ENCODE data around the gene PUSL1. TPM values are rescaled to one million over a fixed set of nuclear protein-coding genes. Genes with fewer than 3 reads are reported as not detected.
A peak's percentile ranks its signal among the peaks of the same experiment; 100 is the strongest.

The PUSL1 gene
- polyA plus RNA-seq, 3 donors from 2014 or later = 17.3 to 25.4 (median 18.9) TPM

GRCh38 chr1:1294250-1294890 lies 14.0 kb upstream of the PUSL1 start:
- no peak overlapping the region for H3K4me3 Mint-ChIP-seq
- no peaks in the 10 kb centered on the region for H3K9me3 Mint-ChIP-seq
- no peak overlapping the region for H3K27ac Mint-ChIP-seq
- no peaks in the 10 kb centered on the region for H3K27me3 Mint-ChIP-seq (ENCODE audit: low read depth in 3 of 3)
- H3K4me1 Mint-ChIP-seq = no peaks in the 10 kb centered on the region
- DNase-seq = no peak
- H3K36me3 Mint-ChIP-seq = no peaks in the 10 kb centered on the region

DNA sequence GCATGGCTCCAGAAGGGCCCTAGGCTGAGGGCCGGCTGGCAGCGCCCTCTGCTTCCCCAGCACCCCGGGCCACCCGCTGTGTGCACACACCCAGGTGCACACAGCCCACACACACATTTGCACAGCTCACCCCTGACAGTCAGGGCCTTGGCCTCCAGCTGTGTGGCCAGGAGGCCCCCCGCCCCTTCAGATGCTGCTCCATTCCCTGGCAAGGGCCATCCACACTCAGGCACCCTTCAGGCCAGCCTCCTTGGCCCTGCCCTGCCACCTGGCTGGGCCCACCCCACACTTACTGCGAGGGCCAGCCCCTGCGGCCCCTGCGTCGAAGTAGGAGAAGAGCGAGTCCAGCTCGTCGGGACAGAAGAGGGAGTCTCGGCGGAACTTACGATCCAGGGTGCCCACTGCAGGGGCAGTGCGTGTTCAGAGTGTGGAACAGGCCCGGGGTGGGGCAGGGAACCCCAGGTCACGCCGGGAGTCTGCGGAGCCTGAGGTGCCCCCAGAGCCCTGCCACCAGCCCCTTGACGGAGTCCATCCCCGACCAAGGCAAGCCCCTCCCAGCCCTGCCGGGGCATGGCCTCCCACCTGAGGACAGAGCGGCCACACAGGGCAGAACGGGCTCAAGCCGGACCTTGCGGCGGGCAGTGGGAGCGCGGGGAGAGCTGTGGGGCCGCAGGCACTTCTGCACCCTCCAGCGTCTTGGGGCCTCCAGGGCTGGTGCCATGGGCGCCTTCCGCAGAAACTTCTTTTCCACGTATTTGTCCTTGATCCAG lies 13.1 kb upstream of the PUSL1 start:
- H3K4me3 Mint-ChIP-seq = no peak overlapping the region
- DNase-seq = no peak
- H3K4me1 Mint-ChIP-seq = no peaks in the 10 kb centered on the region
- H3K27me3 Mint-ChIP-seq (ENCODE audit: low read depth in 3 of 3) = no peaks in the 10 kb centered on the region
- H3K27ac Mint-ChIP-seq = no peak overlapping the region
- no peaks in the 10 kb centered on the region for H3K9me3 Mint-ChIP-seq
- no peaks in the 10 kb centered on the region for H3K36me3 Mint-ChIP-seq

DNA sequence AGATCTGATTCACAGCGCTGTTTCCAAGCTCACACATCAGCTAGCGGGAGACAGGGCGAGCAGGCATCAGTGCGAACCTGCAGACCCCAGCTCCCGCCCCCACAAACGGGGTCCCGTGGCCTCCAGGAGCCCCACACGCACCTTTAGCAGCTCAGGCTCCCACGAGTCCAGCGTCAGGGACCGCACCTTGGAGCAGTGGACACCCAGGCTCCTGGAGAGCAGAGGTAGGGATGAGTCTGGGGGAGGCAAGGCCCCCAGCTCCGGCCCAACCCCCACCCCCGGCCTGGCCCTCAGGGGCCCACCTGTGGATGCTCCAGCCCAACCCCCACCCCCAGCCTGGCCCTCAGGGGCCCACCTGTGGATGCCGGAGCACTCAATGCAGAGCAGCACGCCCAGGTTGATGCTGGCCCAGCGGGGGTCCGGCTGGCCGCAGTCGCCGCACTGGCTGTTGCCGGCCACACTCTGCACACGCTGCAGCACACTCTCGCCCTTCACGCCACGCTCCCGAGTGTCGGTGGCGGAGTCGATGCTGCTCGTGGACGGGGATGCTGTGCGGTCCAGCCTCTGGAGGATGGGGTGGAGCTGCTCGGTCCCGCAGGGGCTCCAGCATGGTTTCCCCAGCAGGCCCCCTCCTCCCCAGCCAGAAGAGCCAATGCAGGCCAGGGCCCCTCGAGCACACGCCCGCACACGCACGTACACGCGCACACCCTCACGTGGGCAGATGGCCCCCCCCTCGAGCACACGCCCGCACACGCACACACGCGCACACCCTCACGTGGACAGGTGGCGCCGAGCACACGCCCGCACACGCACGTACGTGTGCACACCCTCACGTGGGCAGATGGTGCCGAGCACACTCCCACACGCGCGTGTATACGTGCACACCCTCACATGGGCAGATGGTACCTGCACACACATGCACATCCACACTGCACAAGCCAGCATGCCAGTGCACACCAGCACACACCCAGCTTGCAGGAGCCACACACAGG lies 12.0 kb upstream of the PUSL1 start:
- peaks cover 0 to 2% (median 0%) of the 10 kb centered on the region in 3 donors for H3K27me3 Mint-ChIP-seq (ENCODE audit: low read depth in 3 of 3)
- H3K36me3 Mint-ChIP-seq = no peaks in the 10 kb centered on the region
- no peak overlapping the region for H3K4me3 Mint-ChIP-seq
- no peak overlapping the region for H3K27ac Mint-ChIP-seq
- H3K9me3 Mint-ChIP-seq = no peaks in the 10 kb centered on the region
- H3K4me1 Mint-ChIP-seq = no peaks in the 10 kb centered on the region
- no peak for DNase-seq

GRCh38 chr1:1297802-1298424 lies 10.5 kb upstream of the PUSL1 start:
- no peaks in the 10 kb centered on the region for H3K36me3 Mint-ChIP-seq
- no peak overlapping the region for H3K27ac Mint-ChIP-seq
- H3K27me3 Mint-ChIP-seq (ENCODE audit: low read depth in 3 of 3) = peaks cover 0 to 2% (median 0%) of the 10 kb centered on the region in 3 donors
- DNase-seq = no peak
- no peaks in the 10 kb centered on the region for H3K4me1 Mint-ChIP-seq
- H3K9me3 Mint-ChIP-seq = no peaks in the 10 kb centered on the region
- no peak overlapping the region for H3K4me3 Mint-ChIP-seq

- peaks cover 0 to 2% (median 0%) of the 10 kb centered on the region in 3 donors for H3K27me3 Mint-ChIP-seq (ENCODE audit: low read depth in 3 of 3)
- H3K4me1 Mint-ChIP-seq = no peaks in the 10 kb centered on the region
- no peaks in the 10 kb centered on the region for H3K36me3 Mint-ChIP-seq
- H3K4me3 Mint-ChIP-seq = no peak overlapping the region
- no peak for DNase-seq
- H3K9me3 Mint-ChIP-seq = no peaks in the 10 kb centered on the region
- no peak overlapping the region for H3K27ac Mint-ChIP-seq
These were observed 9.3 kb upstream of the PUSL1 start for GRCh38 chr1:1298861-1299685.

GRCh38 chr1:1299686-1300351 lies 8.6 kb upstream of the PUSL1 start:
- H3K4me3 Mint-ChIP-seq = no peak overlapping the region
- peaks cover 0 to 2% of the 10 kb centered on the region in 2 donors for H3K4me1 Mint-ChIP-seq
- peaks cover 0 to 2% (median 0%) of the 10 kb centered on the region in 3 donors for H3K27me3 Mint-ChIP-seq (ENCODE audit: low read depth in 3 of 3)
- DNase-seq = no peak
- H3K36me3 Mint-ChIP-seq = no peaks in the 10 kb centered on the region
- H3K9me3 Mint-ChIP-seq = no peaks in the 10 kb centered on the region
- no peak overlapping the region for H3K27ac Mint-ChIP-seq

GRCh38 chr1:1300352-1300739 lies 8.1 kb upstream of the PUSL1 start:
- Mint-ChIP-seq H3K4me3 (no peak overlapping the region), H3K36me3 (no peaks in the 10 kb centered on the region), H3K27me3 (ENCODE audit: low read depth in 3 of 3) (peaks cover 0 to 2% (median 0%) of the 10 kb centered on the region in 3 donors), H3K27ac (peak overlapping the region in 1 of 6 donors; percentile 46), H3K9me3 (no peaks in the 10 kb centered on the region), H3K4me1 (peaks cover 0 to 4% of the 10 kb centered on the region in 2 donors)
- no peak for DNase-seq

GRCh38 chr1:1302006-1302430 lies 6.4 kb upstream of the PUSL1 start:
- no peak for DNase-seq
- peaks cover 0 to 7% (median 3%) of the 10 kb centered on the region in 3 donors for H3K27me3 Mint-ChIP-seq (ENCODE audit: low read depth in 3 of 3)
- no peaks in the 10 kb centered on the region for H3K9me3 Mint-ChIP-seq
- H3K4me3 Mint-ChIP-seq = no peak overlapping the region
- H3K27ac Mint-ChIP-seq = no peak overlapping the region
- no peaks in the 10 kb centered on the region for H3K36me3 Mint-ChIP-seq
- peaks cover 13 to 16% of the 10 kb centered on the region in 2 donors for H3K4me1 Mint-ChIP-seq

DNA sequence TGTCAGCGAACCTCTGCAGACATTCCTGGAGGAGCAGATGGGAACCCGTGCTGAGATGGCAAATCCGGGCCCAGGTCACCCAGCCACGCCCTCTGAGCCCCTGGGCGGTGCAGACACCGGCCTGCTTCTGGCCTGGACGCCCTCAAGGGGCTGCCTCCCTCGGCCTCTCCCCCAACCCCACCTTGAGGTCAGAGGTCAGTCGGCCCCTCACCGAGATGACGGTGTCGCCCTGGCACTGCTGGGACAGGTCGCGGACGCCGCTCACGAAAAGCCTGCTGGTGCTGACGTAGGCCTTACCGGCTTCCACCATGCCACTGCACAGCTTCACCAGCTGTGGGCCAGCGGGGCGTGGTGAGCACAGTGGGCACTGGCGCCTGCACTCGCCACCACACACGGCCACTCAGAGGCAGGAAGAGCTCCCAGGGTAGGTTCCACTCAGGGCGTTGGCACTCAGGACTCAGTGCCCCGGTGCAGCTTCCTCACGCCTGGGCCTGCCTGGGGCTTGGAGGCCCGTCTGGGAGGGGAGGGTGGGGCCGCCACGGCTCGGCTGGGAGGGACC lies 5.4 kb upstream of the PUSL1 start:
- H3K9me3 Mint-ChIP-seq = no peaks in the 10 kb centered on the region
- H3K27ac Mint-ChIP-seq = no peak overlapping the region
- DNase-seq = no peak
- no peaks in the 10 kb centered on the region for H3K36me3 Mint-ChIP-seq
- peaks cover 15 to 18% of the 10 kb centered on the region in 2 donors for H3K4me1 Mint-ChIP-seq
- H3K4me3 Mint-ChIP-seq = no peak overlapping the region
- peaks cover 0 to 9% (median 7%) of the 10 kb centered on the region in 3 donors for H3K27me3 Mint-ChIP-seq (ENCODE audit: low read depth in 3 of 3)

DNA sequence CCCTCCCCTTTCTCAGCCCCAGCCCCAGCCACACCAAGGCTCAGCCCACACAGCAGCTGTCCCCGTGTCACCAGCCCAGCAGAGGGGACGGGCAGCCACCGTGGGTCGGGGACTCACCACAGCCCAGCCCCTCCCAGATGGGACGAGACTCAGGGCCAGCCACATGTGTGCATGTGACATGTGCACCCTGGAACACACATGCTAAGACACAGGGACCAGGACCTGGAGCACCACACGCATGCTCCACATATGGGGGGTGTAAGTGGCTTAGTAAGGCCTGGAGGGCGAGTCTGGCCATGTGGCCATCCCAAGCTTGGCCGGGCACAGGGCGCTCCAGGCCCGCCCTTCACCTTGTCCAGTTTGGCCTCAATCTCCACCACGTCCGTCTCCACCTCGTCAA lies 4.7 kb upstream of the PUSL1 start:
- H3K4me3 Mint-ChIP-seq = no peak overlapping the region

DNA sequence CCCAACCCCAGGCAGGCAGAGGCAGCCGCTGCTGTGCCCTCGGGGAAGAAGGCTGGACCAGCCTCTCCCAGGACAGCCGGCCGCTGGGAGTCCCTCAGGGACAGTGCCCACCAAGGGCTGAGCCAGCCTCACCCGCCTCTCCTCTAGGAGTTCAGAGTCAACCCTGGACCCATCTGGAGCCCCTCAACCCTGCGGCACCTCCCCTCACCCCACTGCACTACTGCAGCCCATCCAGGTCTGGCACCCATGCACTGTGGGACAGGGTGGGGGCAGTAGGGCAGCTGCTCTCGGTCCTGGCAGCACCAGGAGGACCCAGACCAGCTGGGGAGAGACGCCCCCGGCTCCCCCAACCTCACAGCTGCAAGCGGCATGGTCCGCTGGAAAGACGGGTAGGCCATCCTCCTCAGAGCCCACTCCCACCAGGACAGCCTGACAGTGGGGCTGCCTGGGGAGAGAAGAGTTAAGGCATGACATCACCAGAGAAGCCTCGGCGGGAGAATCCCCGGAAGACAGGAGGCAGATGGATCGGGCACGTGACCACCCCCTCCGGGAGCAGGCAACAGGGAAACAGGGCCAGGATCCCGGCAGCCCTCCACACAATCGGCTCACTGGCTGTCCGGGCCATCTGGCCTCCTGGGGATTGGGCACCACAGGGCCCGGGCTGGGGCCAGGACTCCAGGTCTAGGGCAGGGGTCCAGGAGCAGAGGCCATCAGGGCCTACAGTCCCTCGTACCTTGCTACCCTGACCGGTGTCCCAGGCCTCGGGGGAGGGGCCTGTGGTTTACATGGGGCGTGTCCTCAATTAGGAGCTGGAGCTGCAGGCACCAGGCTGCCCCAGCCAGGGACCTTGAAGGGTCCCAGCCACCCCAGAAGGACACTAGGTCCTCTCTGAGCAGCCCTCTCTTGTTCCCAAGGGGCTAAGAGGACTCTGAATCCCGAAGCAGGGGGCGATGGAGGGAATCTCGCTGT lies 3.8 kb upstream of the PUSL1 start:
- no peaks in the 10 kb centered on the region for H3K36me3 Mint-ChIP-seq
- H3K4me1 Mint-ChIP-seq = peaks cover 15 to 18% of the 10 kb centered on the region in 2 donors
- peak overlapping the region in 1 of 6 donors; percentile 29 for H3K27ac Mint-ChIP-seq
- no peak for DNase-seq
- peaks cover 2 to 12% (median 11%) of the 10 kb centered on the region in 3 donors for H3K27me3 Mint-ChIP-seq (ENCODE audit: low read depth in 3 of 3)
- H3K4me3 Mint-ChIP-seq = peak overlapping the region in 2 of 5 donors; percentile 13 to 41
- H3K9me3 Mint-ChIP-seq = no peaks in the 10 kb centered on the region

More for the DNA sequence above, 4.7 kb upstream of the PUSL1 start:
- Mint-ChIP-seq H3K36me3 (no peaks in the 10 kb centered on the region), H3K9me3 (no peaks in the 10 kb centered on the region), H3K27ac (no peak overlapping the region), H3K4me1 (peaks cover 15 to 18% of the 10 kb centered on the region in 2 donors), H3K27me3 (ENCODE audit: low read depth in 3 of 3) (peaks cover 2 to 11% (median 9%) of the 10 kb centered on the region in 3 donors)
- DNase-seq = no peak

Measured in immature natural killer cell (primary cell).